ENCODE data around the gene FAF1. TPM values are rescaled to one million over a fixed set of nuclear protein-coding genes. Genes with fewer than 3 reads are reported as not detected.
"Not testable (repeated sequence)": the region's sequence is repeated elsewhere in the genome, so short reads cannot be mapped to it uniquely, and the experiment has no call there.

The FAF1 gene
- total and polyA plus RNA-seq, 9 donors = 23.1 to 76.0 (median 57.1) TPM

DNA sequence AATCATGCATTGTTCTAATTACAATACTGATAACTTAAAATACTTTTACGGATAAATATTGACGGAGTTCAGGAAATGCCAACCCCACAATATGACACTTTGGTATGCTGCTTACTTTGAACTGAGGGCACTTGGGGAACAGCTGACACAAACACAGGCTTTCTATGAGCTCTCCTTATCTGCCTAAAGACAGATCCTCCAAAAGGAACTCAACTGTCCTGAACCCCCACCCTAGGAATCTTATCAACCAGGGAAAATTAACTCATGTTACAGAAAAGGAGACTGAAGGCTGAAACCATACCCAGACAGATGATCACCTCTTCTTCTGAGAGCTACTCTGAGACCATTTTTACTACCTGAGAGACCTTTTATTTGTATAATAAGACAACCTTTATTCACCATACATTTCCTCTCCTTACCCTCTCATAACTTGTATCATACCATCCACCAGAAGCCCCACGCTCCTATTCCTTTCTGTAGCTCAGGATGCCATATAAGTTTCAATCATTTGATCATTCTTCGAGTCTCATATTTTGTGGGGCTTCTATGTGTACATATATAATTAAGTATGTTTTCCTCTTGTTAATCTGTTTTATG lies 239.5 kb downstream of the FAF1 start:
- Histone ChIP-seq H3K4me3 (no peak overlapping the region), H3K36me3 (no peaks in the 10 kb centered on the region), H3K4me1 (ENCODE audit: insufficient read depth) (peaks cover 2% of the 10 kb centered on the region), H3K9me3 (no peaks in the 10 kb centered on the region), H3K27ac (no peak overlapping the region), H3K27me3 (no peaks in the 10 kb centered on the region)
- DNase-seq = no peak
- WGBS, 3 donors = 67 to 82% (median 74%) methylated on average over 4 of the region's 4 CpGs
- intact Hi-C loops (cut with DNase I) = no loop called here
- no peak for TF ChIP-seq EP300 (IDR thresholded peaks at IDR 0.05)
- no peak for TF ChIP-seq POLR2A (IDR thresholded peaks at IDR 0.05)
- TF ChIP-seq, protein P1, sequence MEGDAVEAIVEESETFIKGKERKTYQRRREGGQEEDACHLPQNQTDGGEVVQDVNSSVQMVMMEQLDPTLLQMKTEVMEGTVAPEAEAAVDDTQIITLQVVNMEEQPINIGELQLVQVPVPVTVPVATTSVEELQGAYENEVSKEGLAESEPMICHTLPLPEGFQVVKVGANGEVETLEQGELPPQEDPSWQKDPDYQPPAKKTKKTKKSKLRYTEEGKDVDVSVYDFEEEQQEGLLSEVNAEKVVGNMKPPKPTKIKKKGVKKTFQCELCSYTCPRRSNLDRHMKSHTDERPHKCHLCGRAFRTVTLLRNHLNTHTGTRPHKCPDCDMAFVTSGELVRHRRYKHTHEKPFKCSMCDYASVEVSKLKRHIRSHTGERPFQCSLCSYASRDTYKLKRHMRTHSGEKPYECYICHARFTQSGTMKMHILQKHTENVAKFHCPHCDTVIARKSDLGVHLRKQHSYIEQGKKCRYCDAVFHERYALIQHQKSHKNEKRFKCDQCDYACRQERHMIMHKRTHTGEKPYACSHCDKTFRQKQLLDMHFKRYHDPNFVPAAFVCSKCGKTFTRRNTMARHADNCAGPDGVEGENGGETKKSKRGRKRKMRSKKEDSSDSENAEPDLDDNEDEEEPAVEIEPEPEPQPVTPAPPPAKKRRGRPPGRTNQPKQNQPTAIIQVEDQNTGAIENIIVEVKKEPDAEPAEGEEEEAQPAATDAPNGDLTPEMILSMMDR (IDR thresholded peaks at IDR 0.05) = no peak

DNA sequence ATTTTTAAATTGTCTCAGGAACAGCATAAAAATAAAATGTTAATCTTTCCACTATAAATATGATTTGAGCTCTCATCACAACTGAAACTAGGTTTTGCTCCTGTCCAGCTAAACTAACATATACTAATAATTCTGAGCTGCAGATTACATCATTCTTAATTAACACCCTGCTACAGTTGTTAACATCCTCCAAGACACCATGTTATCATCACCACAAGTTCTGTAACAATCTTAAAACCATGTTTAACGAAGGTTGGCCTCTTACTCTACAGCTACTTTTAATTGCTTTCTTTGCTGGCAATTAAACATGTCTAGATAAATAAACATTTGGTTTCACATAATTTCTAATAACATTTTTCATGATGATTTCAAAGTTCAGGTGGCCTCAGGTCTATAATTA lies 240.9 kb downstream of the FAF1 start:
- no peak for DNase-seq
- H3K36me3 ChIP-seq = no peaks in the 10 kb centered on the region
- H3K4me3 ChIP-seq = no peak overlapping the region
- no peaks in the 10 kb centered on the region for H3K27me3 ChIP-seq
- TF ChIP-seq POLR2A (IDR thresholded peaks at IDR 0.05) (no peak), EP300 (IDR thresholded peaks at IDR 0.05) (no peak)
- TF ChIP-seq, protein P1 (IDR thresholded peaks at IDR 0.05) = no peak
- no peaks in the 10 kb centered on the region for H3K9me3 ChIP-seq
- no peak overlapping the region for H3K27ac ChIP-seq
- 94 to 96% (median 95%) methylated on average over 1 of the region's 1 CpG for WGBS, 3 donors
- H3K4me1 ChIP-seq (ENCODE audit: insufficient read depth) = no peaks in the 10 kb centered on the region
- intact Hi-C loops (cut with DNase I) = no loop called here

DNA sequence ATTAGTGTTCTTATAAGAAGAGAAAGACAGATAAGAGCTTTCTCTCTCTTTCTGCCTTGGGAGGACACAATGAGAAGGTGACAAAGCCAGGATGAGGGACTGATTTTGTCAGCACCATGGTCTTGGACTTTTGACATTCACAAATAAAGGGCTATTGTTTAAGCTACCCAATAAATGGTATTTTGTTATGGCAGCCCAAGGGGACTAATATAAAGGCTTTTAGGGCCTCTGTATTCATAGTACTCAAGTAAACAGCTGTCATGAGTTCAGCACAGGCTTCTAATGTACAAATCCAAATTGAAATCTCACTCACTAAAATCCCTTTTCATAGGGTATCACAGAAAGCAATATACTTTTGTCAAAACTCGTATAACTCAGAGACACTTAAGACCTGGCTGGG lies 242.7 kb downstream of the FAF1 start:
- Histone ChIP-seq H3K27me3 (no peaks in the 10 kb centered on the region), H3K27ac (no peak overlapping the region), H3K9me3 (no peaks in the 10 kb centered on the region), H3K4me3 (no peak overlapping the region), H3K36me3 (no peaks in the 10 kb centered on the region), H3K4me1 (ENCODE audit: insufficient read depth) (no peaks in the 10 kb centered on the region)
- intact Hi-C loops (cut with DNase I) = no loop called here
- no peak for DNase-seq
- 95 to 100% (median 98%) methylated on average over 1 of the region's 1 CpG for WGBS, 3 donors
- TF ChIP-seq, protein P1 (IDR thresholded peaks at IDR 0.05) = no peak
- TF ChIP-seq EP300 (IDR thresholded peaks at IDR 0.05) (no peak), POLR2A (IDR thresholded peaks at IDR 0.05) (no peak)

DNA sequence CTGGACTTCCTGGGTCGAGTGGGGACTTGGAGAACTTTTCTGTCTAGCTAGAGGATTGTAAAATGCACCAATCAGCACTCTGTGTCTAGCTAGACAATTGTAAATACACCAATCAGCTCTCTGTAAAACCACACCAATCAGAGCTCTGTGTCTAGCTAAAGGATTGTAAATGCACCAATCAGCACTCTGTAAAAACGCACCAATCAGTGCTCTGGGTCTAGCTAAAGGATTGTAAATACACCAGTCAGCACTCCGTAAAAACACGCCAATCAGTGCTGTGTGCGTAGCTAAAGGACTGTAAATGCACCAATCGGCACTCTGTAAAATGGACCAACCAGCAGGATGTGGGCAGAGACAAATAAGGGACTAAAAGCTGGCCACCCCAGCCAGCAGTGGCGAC lies 243.6 kb downstream of the FAF1 start:
- intact Hi-C loops (cut with DNase I); H3K9me3 ChIP-seq; H3K27ac ChIP-seq; H3K4me3 ChIP-seq; H3K36me3 ChIP-seq; DNase-seq; H3K27me3 ChIP-seq; H3K4me1 ChIP-seq (ENCODE audit: insufficient read depth): not testable (repeated sequence)
- WGBS, 3 donors = 94 to 96% (median 96%) methylated on average over 7 of the region's 7 CpGs

DNA sequence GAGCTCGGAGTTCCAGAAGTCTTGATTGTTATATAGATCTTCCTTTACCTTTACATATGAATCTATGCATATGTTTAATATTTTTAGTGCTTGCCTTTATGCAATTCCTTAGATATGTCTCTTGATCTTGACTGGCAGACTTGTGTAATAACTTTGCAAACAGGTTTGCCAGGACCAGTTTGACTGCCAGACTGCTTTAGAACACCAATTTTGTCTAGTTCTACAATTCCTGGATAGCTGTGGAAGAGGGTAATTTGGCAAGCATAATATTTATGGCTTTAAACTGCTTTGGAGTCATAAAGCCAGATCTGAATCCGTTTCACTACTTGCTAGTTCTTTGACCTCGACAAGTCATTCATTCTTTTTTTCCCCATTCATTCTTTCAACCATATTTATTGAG lies 250.0 kb downstream of the FAF1 start:
- no peak for DNase-seq
- WGBS, 3 donors = 81 to 86% (median 82%) methylated on average over 3 of the region's 3 CpGs
- Histone ChIP-seq H3K4me1 (ENCODE audit: insufficient read depth) (peaks cover under 1% of the 10 kb centered on the region), H3K27ac (no peak overlapping the region), H3K9me3 (no peaks in the 10 kb centered on the region), H3K27me3 (no peaks in the 10 kb centered on the region), H3K4me3 (no peak overlapping the region), H3K36me3 (no peaks in the 10 kb centered on the region)
- TF ChIP-seq EP300 (IDR thresholded peaks at IDR 0.05) = no peak
- TF ChIP-seq, protein P1 (IDR thresholded peaks at IDR 0.05) = no peak
- no peak for TF ChIP-seq POLR2A (IDR thresholded peaks at IDR 0.05)
- intact Hi-C loops (cut with DNase I) = loop anchor here in 1 of 4 donors (5.0 kb wide), 1 partner anchor 222 kb away; no protein-coding TSS in a partner anchor

Measured in ovary (tissue), 9 donors.